ENCODE data around the gene SNAI3.
A peak's percentile ranks its signal among the peaks of the same experiment; 100 is the strongest.

SNAI3 gene

GRCh38 chr16:88691924-88692560, 5.7 kb upstream of the SNAI3 start:
- no peak for DNase-seq (ENCODE audit: low spot score)

- DNase-seq (ENCODE audit: low spot score) = no peak
Measured at GRCh38 chr16:88691129-88691813, 5.0 kb upstream of the SNAI3 start.

- DNase-seq (ENCODE audit: low spot score) = no peak
Measured at GRCh38 chr16:88690341-88691128, 4.2 kb upstream of the SNAI3 start.

DNA sequence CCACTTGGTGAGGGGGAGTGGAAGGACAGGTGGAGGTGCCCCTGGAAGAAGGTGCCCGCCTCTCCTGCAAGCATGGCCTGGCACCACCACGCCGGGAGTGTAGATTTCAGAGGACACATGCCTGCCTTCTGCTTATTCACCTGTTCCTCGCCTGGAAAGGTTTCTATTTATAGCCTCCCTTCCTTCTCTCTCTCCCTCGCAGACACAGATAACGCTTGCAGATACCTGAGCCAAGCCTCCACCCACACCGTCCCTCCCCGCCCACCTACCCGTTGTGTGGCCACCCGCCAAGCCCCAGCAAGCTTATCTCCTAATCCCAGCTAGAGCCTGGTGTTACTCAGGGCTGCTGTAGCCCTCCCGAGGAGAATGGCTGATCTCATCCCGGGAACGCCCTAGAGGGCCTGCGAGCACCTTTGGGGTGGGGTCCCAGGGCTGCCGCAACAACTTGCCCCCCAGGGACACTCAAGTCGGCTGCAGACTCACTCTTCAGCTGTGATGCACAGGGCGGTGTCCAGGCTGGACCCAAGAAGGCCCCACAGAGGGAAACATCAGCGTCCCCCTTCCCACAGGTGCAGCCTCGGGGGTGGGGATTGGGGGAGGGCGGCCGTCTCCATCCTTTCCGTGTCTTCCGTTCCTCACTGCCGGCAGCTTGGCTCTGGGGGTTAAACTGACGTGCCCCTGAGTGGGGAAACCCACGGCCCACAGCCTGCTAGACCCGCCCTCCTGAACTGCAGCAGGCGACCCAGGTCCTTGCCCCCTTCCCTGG, 1.9 kb upstream of the SNAI3 start:
- peak; percentile 69 for DNase-seq (ENCODE audit: low spot score)

DNA sequence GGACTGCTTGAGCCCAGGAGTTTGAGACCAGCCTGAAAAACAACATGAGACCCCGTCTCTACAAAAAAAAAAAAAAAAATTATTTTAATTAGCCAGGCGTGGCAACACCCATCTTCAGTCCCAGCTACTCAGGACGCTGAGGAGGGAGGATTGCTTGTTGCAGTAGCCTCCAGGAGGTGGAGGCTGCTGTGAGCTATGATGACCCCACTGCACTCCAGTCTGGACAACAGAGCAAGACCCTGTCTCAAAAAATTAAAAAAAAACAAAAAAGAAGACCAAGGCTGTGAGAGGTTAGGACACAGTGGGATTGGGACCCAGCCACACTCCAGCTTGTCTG, 1.3 kb upstream of the SNAI3 start:
- no peak for DNase-seq (ENCODE audit: low spot score)

- DNase-seq (ENCODE audit: low spot score) = no peak
Measured at GRCh38 chr16:88687254-88687576, 908 bp upstream of the SNAI3 start.

DNA sequence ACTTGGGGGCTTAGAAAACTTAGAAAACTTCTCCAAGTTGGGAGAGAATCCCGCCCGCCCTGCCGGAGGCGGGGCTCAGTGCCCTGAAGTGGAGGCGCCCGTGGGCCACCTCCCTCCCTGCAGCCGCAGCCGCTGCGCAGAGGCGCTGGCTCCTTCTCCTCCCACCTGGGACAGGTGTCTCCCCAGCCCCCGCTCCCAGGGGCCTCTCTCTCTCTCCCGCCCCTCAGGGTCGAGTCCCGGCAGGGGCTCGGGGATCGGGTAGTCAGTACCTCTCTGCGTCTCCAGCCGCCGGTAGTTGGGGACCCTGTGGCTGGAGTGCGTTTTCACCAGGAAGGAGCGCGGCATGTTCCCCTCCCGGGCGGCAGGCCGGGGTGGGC, 257 bp downstream of the SNAI3 start:
- DNase-seq (ENCODE audit: low spot score) = no peak

GRCh38 chr16:88685156-88686061, 898 bp downstream of the SNAI3 start:
- peak; percentile 73 for DNase-seq (ENCODE audit: low spot score)

GRCh38 chr16:88684569-88685155, 1.6 kb downstream of the SNAI3 start:
- DNase-seq (ENCODE audit: low spot score) = no peak

DNA sequence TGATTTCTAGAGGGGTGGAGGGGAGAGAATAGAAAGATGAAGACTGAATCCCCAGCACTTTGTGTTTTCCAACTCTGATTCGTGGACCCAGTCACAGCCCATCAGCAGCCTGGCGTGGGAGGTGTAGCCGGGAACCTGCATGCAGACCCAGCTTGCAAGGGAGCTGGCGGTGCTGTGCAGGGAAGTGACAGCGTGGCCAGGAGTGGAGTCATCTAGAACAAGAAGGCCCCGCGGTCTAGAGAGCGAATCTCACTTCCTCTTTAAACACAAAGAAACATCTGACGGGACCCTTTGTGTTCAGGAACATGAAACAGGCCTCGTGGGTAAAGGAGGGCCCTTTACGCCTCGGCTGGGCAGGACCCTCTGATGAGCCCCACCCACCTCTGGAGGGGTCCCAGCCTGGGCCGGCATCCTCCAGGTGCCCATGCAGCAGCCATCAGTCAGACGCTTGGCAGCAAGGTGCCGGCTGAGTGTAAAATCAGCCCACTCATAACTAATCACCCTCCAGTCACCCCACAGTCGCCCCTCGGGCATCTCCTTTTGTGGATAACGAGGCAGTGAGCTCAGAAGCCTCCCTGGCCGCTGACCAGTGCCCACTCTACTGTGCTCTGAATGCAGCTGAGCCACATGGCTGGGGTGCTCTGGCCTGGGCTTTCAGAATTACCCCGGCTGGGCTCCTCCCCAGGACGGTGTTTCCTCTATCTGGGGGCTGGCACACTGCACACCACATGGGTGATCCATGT, 4.4 kb downstream of the SNAI3 start:
- DNase-seq (ENCODE audit: low spot score) = no peak

- DNase-seq (ENCODE audit: low spot score) = peak; percentile 85
Measured at GRCh38 chr16:88681084-88681680, 5.1 kb downstream of the SNAI3 start.

DNA sequence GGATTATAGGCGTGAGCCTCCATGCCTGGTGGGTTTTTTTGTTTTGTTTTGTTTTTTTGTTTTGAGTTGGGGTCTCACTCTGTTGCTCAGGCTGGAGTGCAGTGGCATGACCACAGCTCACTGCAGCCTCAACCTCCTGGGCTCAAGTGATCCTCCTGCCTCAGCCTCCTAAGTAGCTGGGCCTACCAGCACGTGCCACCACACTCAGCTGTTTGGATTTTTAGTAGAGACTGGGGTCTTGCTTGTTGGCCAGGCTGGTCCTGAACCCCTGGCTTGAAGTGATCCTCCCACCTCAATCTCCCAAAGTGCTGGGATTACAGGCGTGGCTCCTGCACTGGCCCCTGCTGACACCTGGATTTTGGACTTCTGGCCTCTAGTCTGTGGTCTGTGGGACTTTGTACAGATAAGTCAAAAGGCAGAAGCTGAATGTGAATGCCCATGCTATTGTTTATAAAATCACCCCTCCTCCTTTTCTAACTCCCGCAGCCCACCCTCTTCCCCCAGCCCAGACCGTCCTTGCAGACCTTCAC, 5.7 kb downstream of the SNAI3 start:
- no peak for DNase-seq (ENCODE audit: low spot score)

DNA sequence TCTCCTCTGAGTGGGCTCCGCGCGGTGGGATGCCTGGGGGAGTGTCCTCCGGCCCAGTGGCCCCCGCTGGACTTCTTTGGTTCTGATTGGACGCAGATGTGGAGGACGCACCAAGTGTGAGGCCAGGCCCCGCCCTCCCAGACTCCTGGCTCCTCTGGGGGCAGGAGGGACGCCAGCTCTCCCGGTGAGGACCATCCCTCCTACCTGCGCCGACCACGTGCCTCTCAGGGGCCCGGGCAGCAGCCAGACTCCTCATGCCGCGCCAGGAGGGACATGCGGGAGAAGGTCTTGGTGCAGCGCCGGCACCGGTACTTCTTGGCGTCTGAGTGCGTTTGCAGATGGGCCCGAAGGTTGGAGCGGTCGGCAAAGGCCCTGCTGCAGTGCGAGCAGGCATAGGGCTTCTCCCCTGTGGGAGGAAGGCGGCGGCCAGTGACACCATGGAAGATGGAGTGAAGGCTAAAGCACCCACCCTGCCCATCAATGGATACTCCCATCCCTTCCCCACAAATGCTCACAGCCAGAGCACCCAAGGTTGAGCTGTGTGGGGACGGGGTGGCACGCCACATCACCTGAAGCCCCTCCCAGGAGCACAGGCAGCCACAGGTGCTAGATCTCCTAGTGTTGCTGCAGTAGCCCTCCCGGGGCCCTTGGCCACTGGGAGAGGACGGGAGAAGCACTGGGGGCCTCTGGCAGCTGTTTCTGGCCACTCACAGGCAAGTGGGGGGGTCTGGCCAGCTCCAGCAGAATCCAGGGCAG, 7.9 kb downstream of the SNAI3 start:
- DNase-seq (ENCODE audit: low spot score) = peak; percentile 53

GRCh38 chr16:88677721-88678120, 8.6 kb downstream of the SNAI3 start:
- no peak for DNase-seq (ENCODE audit: low spot score)

DNA sequence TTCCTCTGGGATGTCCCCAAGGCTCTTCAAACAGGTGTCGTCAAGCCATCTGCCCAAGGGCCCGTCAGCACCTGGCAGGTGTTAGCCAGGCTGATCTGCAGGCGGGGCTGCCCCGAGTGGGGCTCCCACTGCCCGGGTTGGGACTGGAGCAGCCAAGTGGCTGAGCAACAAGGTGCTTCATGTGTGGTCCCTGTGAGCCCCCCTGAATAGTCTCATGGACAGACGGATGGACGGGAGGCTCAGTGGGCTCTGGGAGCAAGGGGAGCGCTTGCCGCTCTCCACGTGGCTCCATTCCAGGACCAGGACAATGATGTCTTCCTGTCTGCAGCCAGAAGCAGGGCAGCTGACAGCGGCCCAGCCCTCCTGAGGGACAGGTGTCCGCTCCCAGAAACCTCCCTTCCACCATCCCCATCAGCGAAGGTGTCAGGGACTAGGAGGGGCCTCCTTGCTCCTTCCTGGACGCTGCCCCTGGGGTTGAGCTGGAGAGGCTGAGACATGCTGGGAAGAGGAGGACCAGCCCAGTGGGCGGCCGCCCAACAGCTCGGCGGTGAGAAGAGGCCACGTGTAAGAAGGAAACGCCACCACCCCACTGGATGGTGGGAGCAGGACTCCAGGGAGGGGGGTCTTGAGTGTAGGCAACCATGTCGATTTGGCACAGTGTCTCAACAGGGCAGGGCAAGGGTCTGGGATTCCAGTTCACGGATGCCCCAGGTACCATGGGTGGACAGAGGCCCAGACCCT, 9.6 kb downstream of the SNAI3 start:
- no peak for DNase-seq (ENCODE audit: low spot score)

DNA sequence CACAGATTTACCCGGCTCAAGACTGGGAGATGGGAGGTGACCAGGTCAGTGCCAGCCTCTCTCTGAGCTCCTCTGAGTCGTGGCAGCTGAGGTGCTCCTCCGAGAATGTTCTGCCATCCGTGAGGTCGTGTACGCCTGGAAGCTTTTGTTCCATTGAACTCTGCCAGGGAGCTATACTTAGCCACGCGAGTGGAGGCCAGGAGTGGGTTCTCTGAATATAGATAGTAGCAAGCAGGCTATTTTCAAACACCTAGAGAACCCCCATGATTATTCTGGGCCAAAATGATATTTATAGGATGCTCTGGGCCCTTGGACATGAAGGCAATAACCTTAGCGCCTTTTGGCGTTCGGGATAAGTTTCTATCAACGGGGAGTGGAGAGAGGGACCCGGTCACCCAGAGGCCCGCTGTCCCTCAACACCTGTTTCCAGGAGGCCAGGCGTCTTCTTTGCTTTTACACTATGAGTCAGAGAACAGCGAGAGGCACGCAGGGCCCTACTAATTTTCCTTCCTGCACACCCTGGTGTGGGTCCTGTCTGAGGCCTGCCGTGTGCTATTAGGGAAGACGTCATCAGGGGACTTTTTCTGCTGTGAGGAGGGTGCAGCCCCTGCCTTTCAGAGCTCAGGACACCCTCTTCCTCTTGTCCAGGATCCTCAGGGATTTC, 12.5 kb downstream of the SNAI3 start:
- DNase-seq (ENCODE audit: low spot score) = no peak

DNA sequence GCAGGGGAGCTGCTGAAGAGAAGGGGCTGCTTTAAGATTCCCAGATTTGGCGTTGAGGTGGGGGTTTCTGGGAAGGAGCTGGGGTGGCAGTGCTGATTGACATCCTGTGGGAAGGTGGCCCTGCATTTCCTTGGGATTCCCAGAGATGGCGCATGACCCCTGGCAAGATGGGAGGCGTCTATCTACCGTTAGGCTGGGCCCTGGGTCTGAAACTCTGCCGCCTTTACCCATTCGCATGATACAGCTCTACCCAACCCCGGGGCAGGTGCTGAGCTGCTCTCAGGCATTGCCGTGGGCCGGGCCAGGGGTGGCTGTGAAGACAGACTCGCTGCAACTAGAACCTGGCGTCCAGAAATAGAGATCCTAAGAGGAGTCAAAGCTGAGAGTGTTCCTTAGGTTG, 13.5 kb downstream of the SNAI3 start:
- peak; percentile 80 for DNase-seq (ENCODE audit: low spot score)

DNA sequence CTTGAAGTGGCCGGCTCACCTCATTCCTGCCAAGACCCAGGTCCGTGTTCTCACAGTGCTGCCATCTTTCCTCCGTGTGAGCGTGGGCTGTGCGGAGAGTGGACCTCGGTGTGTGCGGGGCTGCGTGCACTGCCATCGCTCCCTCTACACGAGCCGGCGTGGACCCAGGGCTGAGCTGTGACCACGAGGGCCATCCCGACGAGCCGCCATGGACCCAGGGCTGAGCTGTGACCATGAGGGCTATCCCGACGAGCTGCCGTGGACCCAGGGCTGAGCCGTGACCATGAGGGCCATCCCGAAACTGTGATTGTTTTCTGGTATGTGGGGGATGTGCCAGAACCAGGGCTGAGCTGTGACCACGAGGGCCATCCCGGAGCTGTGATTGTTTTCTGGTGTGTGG, 14.5 kb downstream of the SNAI3 start:
- DNase-seq (ENCODE audit: low spot score) = no peak
